ENCODE data around the gene ARHGEF28. TPM values are rescaled to one million over a fixed set of nuclear protein-coding genes. Genes with fewer than 3 reads are reported as not detected.

ARHGEF28 gene
- total RNA-seq, 2 experiments from 2014 or later = not detected

DNA sequence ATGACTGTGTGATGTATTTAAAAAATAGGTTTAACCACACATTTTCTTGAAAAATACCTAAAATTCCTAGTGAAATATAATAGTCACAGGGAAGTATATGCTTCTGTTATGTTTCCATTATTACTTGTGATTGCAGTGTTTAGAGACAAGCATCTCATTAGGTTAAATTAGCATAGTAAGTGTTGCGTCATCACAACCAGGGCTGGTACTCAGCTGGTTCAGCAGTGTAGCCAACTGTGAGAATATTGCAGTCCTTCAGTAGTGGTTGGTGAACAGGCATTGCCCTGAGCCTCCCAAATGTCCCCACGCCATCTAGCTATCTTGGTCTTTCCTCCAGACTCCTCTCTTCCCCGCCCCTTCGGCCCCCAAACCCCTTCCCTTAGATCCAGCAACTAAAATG lies 261.7 kb downstream of the ARHGEF28 start:
- POLR2A ChIA-PET = no interaction called here
- CTCF ChIA-PET = no interaction called here
- peaks cover 25% of the 10 kb centered on the region for H3K27me3 Mint-ChIP-seq
- H3K9me3 Mint-ChIP-seq = no peaks in the 10 kb centered on the region
- no peak overlapping the region for H3K27ac Mint-ChIP-seq
- no peaks in the 10 kb centered on the region for H3K36me3 Mint-ChIP-seq (ENCODE audit: low read depth)
- H3K4me3 Mint-ChIP-seq = no peak overlapping the region
- no peaks in the 10 kb centered on the region for H3K4me1 Mint-ChIP-seq
- no peak for DNase-seq

DNA sequence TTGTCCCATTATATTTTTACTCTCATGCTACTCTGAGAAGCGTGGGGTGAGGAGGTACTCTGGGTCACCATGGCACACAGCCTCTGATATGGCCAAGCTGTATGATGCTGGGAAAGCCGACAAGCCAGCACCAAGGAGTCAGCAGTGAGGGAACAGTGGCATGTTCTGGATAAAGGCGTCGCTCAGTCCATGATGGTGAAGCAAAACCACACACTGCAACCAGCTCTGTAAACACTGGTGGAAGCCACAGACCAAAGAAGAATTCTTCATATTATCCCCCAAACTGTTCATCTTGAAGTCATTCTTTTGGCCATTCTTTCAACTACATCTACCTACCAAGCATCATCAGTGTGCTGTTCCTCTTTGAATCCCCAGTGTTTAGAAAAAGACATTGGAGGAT lies 264.6 kb downstream of the ARHGEF28 start:
- ChIA-PET POLR2A (no interaction called here), CTCF (no interaction called here)
- no peak overlapping the region for H3K4me3 Mint-ChIP-seq
- H3K4me1 Mint-ChIP-seq = peaks cover 6% of the 10 kb centered on the region
- no peak for DNase-seq
- peaks cover 24% of the 10 kb centered on the region for H3K27me3 Mint-ChIP-seq
- no peak overlapping the region for H3K27ac Mint-ChIP-seq
- no peaks in the 10 kb centered on the region for H3K36me3 Mint-ChIP-seq (ENCODE audit: low read depth)
- H3K9me3 Mint-ChIP-seq = no peaks in the 10 kb centered on the region

DNA sequence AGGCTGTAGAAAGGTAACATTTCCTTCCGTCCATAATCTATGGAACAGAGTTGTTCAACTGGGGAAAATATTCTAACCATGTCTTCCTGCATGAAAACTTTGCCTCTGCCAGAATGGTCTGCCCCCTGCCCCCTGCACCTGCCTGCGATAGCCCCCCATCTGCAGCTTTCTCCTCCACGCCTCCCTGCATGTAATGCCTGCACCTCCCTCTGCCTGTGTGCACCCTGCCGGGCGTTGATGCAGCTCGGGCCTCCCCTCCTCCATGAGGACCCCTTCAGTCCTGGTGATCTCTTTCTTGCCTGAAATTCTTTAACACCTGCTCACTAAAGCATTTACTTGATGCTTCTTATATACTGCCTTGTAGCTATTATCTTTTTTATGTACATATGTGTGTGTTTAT lies 266.2 kb downstream of the ARHGEF28 start:
- DNase-seq = no peak
- H3K4me3 Mint-ChIP-seq = no peak overlapping the region
- no peaks in the 10 kb centered on the region for H3K36me3 Mint-ChIP-seq (ENCODE audit: low read depth)
- H3K27me3 Mint-ChIP-seq = peaks cover 32% of the 10 kb centered on the region
- ChIA-PET CTCF (interaction anchor here (0.6 to 0.8 kb wide), 2 partner anchors 10 to 35 kb away, joined by 3 read pairs; no protein-coding TSS in a partner anchor), POLR2A (no interaction called here)
- H3K27ac Mint-ChIP-seq = no peak overlapping the region
- H3K9me3 Mint-ChIP-seq = no peaks in the 10 kb centered on the region
- peaks cover 11% of the 10 kb centered on the region for H3K4me1 Mint-ChIP-seq

GRCh38 chr5:73892806-73893205 lies 266.8 kb downstream of the ARHGEF28 start:
- Mint-ChIP-seq H3K27ac (no peak overlapping the region), H3K4me3 (no peak overlapping the region), H3K27me3 (peaks cover 30% of the 10 kb centered on the region), H3K36me3 (ENCODE audit: low read depth) (no peaks in the 10 kb centered on the region), H3K4me1 (peaks cover 11% of the 10 kb centered on the region), H3K9me3 (no peaks in the 10 kb centered on the region)
- ChIA-PET CTCF (interaction anchor here (0.6 kb wide), 1 partner anchor 9 kb away, joined by 3 read pairs; no protein-coding TSS in a partner anchor), POLR2A (no interaction called here)
- DNase-seq = no peak

DNA sequence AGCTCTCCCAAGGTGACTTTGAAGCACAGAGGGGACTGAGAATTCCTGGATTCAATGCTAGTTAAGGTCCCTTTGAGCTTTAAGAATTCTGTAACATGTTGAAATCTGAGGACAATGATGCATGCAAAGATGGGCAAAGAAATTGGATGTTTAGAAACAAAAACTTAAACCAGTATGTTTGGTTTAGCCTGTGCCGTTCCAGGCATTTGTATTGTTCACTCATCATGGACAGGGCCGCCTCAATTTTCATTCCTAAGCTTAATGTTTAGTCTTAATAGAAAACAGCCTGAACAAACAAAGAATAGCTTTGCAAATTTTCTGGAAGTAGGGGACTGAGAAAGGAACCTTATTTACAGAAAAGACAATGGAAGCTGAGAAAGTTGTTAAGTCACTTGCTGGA lies 267.8 kb downstream of the ARHGEF28 start:
- POLR2A ChIA-PET = no interaction called here
- H3K36me3 Mint-ChIP-seq (ENCODE audit: low read depth) = no peaks in the 10 kb centered on the region
- no peak for DNase-seq
- peaks cover 29% of the 10 kb centered on the region for H3K27me3 Mint-ChIP-seq
- no peaks in the 10 kb centered on the region for H3K9me3 Mint-ChIP-seq
- H3K4me1 Mint-ChIP-seq = peaks cover 13% of the 10 kb centered on the region
- H3K4me3 Mint-ChIP-seq = no peak overlapping the region
- CTCF ChIA-PET = no interaction called here
- H3K27ac Mint-ChIP-seq = no peak overlapping the region

- Mint-ChIP-seq H3K4me3 (no peak overlapping the region), H3K27ac (no peak overlapping the region), H3K4me1 (peaks cover 17% of the 10 kb centered on the region), H3K27me3 (peaks cover 25% of the 10 kb centered on the region), H3K9me3 (no peaks in the 10 kb centered on the region), H3K36me3 (ENCODE audit: low read depth) (no peaks in the 10 kb centered on the region)
- ChIA-PET POLR2A (no interaction called here), CTCF (no interaction called here)
- no peak for DNase-seq
Observed at GRCh38 chr5:73894860-73895259, 268.9 kb downstream of the ARHGEF28 start.

- ChIA-PET CTCF (no interaction called here), POLR2A (no interaction called here)
- Mint-ChIP-seq H3K9me3 (no peaks in the 10 kb centered on the region), H3K4me3 (no peak overlapping the region), H3K27ac (no peak overlapping the region), H3K4me1 (peaks cover 17% of the 10 kb centered on the region), H3K27me3 (peaks cover 21% of the 10 kb centered on the region), H3K36me3 (ENCODE audit: low read depth) (no peaks in the 10 kb centered on the region)
- no peak for DNase-seq
Observed at GRCh38 chr5:73895471-73895870, 269.5 kb downstream of the ARHGEF28 start.

GRCh38 chr5:73896097-73896496 lies 270.1 kb downstream of the ARHGEF28 start:
- no peaks in the 10 kb centered on the region for H3K36me3 Mint-ChIP-seq (ENCODE audit: low read depth)

GRCh38 chr5:73896668-73897067 lies 270.7 kb downstream of the ARHGEF28 start:
- H3K4me3 Mint-ChIP-seq = no peak overlapping the region
- H3K4me1 Mint-ChIP-seq = peaks cover 17% of the 10 kb centered on the region
- no peak overlapping the region for H3K27ac Mint-ChIP-seq
- CTCF ChIA-PET = no interaction called here
- H3K9me3 Mint-ChIP-seq = no peaks in the 10 kb centered on the region
- POLR2A ChIA-PET = no interaction called here
- no peaks in the 10 kb centered on the region for H3K36me3 Mint-ChIP-seq (ENCODE audit: low read depth)
- no peak for DNase-seq
- peaks cover 31% of the 10 kb centered on the region for H3K27me3 Mint-ChIP-seq

More at GRCh38 chr5:73896097-73896496, 270.1 kb downstream of the ARHGEF28 start:
- ChIA-PET POLR2A (no interaction called here), CTCF (no interaction called here)
- H3K27me3 Mint-ChIP-seq = peaks cover 27% of the 10 kb centered on the region
- H3K4me3 Mint-ChIP-seq = no peak overlapping the region
- H3K27ac Mint-ChIP-seq = no peak overlapping the region
- H3K4me1 Mint-ChIP-seq = peaks cover 17% of the 10 kb centered on the region
- DNase-seq = no peak
- H3K9me3 Mint-ChIP-seq = no peaks in the 10 kb centered on the region

DNA sequence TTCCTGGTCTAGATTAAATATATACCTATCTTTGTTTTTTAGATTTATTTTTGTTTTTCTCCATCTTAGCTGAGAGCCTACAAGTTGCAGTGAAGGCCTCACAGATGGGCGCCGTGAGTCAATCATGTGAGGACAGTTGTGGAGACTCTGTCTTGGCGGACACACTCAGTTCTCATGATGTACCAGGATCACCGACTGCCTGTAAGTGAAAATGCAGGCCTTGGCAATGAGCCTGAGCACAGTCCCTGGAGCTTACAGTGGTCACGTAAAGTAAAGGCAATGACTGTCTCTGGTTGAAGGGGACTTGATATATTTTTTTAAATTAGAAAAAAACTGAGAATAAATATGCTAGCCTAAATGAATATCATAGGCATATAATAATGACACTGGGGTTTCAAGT lies 271.9 kb downstream of the ARHGEF28 start:
- H3K27ac Mint-ChIP-seq = no peak overlapping the region
- no peaks in the 10 kb centered on the region for H3K36me3 Mint-ChIP-seq (ENCODE audit: low read depth)
- H3K9me3 Mint-ChIP-seq = no peaks in the 10 kb centered on the region
- no peak overlapping the region for H3K4me3 Mint-ChIP-seq
- DNase-seq = no peak
- ChIA-PET POLR2A (no interaction called here), CTCF (no interaction called here)
- peaks cover 17% of the 10 kb centered on the region for H3K4me1 Mint-ChIP-seq
- peaks cover 31% of the 10 kb centered on the region for H3K27me3 Mint-ChIP-seq

- peaks cover 31% of the 10 kb centered on the region for H3K27me3 Mint-ChIP-seq
- POLR2A ChIA-PET = no interaction called here
Observed at GRCh38 chr5:73899055-73899454, 273.1 kb downstream of the ARHGEF28 start.

DNA sequence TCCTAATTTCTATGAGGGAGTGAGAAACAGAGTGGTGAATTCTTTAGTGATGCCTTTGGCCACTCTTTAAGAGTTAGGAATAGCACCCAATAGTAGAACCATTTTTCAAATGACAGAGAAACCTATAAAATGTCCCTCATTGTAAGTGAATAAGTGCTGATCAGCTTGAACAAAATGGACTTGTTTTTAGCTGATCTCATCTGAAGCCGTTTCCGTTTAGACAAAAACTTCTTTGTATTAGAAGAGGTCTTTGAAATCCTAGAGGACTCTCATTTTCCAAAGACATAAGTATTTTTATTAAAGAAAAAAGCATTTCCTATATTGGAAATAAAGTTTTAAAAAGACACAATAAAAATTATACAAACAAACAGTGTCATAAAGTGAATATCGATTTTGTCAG lies 273.9 kb downstream of the ARHGEF28 start:
- H3K36me3 Mint-ChIP-seq (ENCODE audit: low read depth) = no peaks in the 10 kb centered on the region
- no peak overlapping the region for H3K4me3 Mint-ChIP-seq
- POLR2A ChIA-PET = no interaction called here
- CTCF ChIA-PET = no interaction called here
- DNase-seq = no peak
- H3K9me3 Mint-ChIP-seq = no peaks in the 10 kb centered on the region
- H3K27me3 Mint-ChIP-seq = peaks cover 32% of the 10 kb centered on the region
- H3K4me1 Mint-ChIP-seq = peaks cover 15% of the 10 kb centered on the region
- no peak overlapping the region for H3K27ac Mint-ChIP-seq

More at GRCh38 chr5:73899055-73899454, 273.1 kb downstream of the ARHGEF28 start:
- no peak for DNase-seq
- peaks cover 17% of the 10 kb centered on the region for H3K4me1 Mint-ChIP-seq
- H3K9me3 Mint-ChIP-seq = no peaks in the 10 kb centered on the region
- no peak overlapping the region for H3K27ac Mint-ChIP-seq
- CTCF ChIA-PET = no interaction called here
- no peak overlapping the region for H3K4me3 Mint-ChIP-seq
- no peaks in the 10 kb centered on the region for H3K36me3 Mint-ChIP-seq (ENCODE audit: low read depth)

- H3K9me3 Mint-ChIP-seq = no peaks in the 10 kb centered on the region
- DNase-seq = no peak
- H3K4me1 Mint-ChIP-seq = peaks cover 11% of the 10 kb centered on the region
- H3K4me3 Mint-ChIP-seq = no peak overlapping the region
- POLR2A ChIA-PET = no interaction called here
- H3K36me3 Mint-ChIP-seq (ENCODE audit: low read depth) = no peaks in the 10 kb centered on the region
- no peak overlapping the region for H3K27ac Mint-ChIP-seq
- CTCF ChIA-PET = no interaction called here
- H3K27me3 Mint-ChIP-seq = peaks cover 33% of the 10 kb centered on the region
Observed at GRCh38 chr5:73900566-73900965, 274.6 kb downstream of the ARHGEF28 start.

DNA sequence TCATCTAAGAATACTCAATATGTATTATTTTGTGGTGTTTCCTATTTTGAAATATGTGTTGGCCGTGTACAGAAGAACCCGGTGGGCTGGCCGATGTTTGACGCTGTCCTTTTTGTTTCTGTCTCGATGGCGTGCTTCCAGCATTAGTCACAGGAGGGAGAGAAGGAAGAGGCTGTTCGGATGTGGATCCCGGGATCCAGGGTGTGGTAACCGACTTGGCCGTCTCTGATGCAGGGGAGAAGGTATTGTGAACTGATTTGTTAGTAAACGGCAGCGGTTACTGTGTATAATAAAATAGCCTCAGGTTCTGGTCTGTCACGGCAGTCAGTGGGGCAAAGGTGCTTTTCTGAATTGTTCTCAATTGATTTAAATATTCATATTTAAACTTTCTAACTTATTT lies 275.0 kb downstream of the ARHGEF28 start:
- peaks cover 8% of the 10 kb centered on the region for H3K4me1 Mint-ChIP-seq
- no peak overlapping the region for H3K4me3 Mint-ChIP-seq
- no peaks in the 10 kb centered on the region for H3K9me3 Mint-ChIP-seq
- ChIA-PET CTCF (no interaction called here), POLR2A (no interaction called here)
- peaks cover 30% of the 10 kb centered on the region for H3K27me3 Mint-ChIP-seq
- no peaks in the 10 kb centered on the region for H3K36me3 Mint-ChIP-seq (ENCODE audit: low read depth)
- DNase-seq = no peak
- H3K27ac Mint-ChIP-seq = no peak overlapping the region

Data from activated CD4-positive, alpha-beta T cell treated with anti-CD3 and anti-CD28 coated beads, Interleukin-2, amount 10 ng/mL, durations not matched to agents 7 days and 5 days (primary cell).